K562 (cell line): ENCODE results near the gene PACSIN1. TPM values are rescaled to one million over a fixed set of nuclear protein-coding genes. Genes with fewer than 3 reads are reported as not detected.

ENCODE experiments used
- ATAC-seq: fragments of 200-7000 bp; cut with Tn5 transposase; 3 replicates; pipeline ENCODE4 v1.9.1; 2020; ENCODE audit warnings: moderate library complexity
- BruUV-seq: library from RNA; stranded (reverse); fragments of 400-500 nt; replicated peaks from 2 replicates; lab custom pipeline; 2021; lab: Mats Ljungman, UMichigan
- CTCF ChIA-PET: fragments of 300-600 bp; formaldehyde crosslinking; extraction: SDS; loops from one replicate; lab custom pipeline; 2021; ENCODE audit warnings: low intra/inter-chr PET ratio; lab: Yijun Ruan, JAX
- POLR2A ChIA-PET: fragments of 300-600, 350-650 bp; sonication (Branson Sonifier 250); formaldehyde crosslinking; extraction: SDS; loops from one replicate; lab custom pipeline; 2021; ENCODE audit warnings: antibody characterized with exemption, inconsistent platforms; lab: Yijun Ruan, JAX
- DNase-seq, 4 experiments: peaks; one replicate each; pipeline versions ENCODE4 v3.0.0 to v3.0.0-alpha.2; 2011 to 2018; ENCODE audit warnings: low spot score in 3 of 4, mixed read lengths in 3 of 4; ENCODE audit errors: extremely low read depth in 1 of 4
- FAIRE-seq: peaks from 2 replicates; lab custom pipeline; 2011; peaks lifted over from hg19 to GRCh38; lab: Jason Lieb, UNC
- H2AFZ ChIP-seq: 2 replicates; pipeline ENCODE4 v1.6.0; 2011; ENCODE audit warnings: low read depth, low read length, control low read depth, inconsistent platforms
- H3K27ac ChIP-seq: fragments of 200-600 bp; 3 replicates; pipeline ENCODE4 v1.8.0; 2011; ENCODE audit warnings: low read depth, mild to moderate bottlenecking, control low read depth, inconsistent platforms, low read length, moderate library complexity, mixed read lengths; ENCODE audit errors: extremely low read depth
- H3K27me3 ChIP-seq, 2 experiments: fragments of 300-600 bp in 1 of 2; 2 replicates in 1 of 2; 3 replicates in 1 of 2; pipeline versions ENCODE4 v1.6.0 to v1.8.0; 2011; ENCODE audit warnings: inconsistent platforms in 2 of 2, low read length in 2 of 2, mild to moderate bottlenecking in 1 of 2, mixed read lengths in 1 of 2, moderate library complexity in 1 of 2; ENCODE audit not compliant: control insufficient read depth in 2 of 2, insufficient read depth in 2 of 2
- H3K36me3 ChIP-seq: fragments of 300-600 bp; 3 replicates; pipeline ENCODE4 v1.8.0; 2011; ENCODE audit warnings: mild to moderate bottlenecking, low read length, inconsistent platforms; ENCODE audit not compliant: control insufficient read depth, insufficient read depth
- H3K4me1 ChIP-seq, 2 experiments: fragments of 200-600 bp in 1 of 2; replicated peaks in 1 of 2; 2 replicates in 1 of 2; 3 replicates in 1 of 2; pipeline versions ENCODE4 v1.5.1 to v1.8.0; 2011; ENCODE audit warnings: inconsistent platforms in 2 of 2, low read length in 2 of 2, mild to moderate bottlenecking in 1 of 2, mixed read lengths in 1 of 2, moderate library complexity in 1 of 2; ENCODE audit not compliant: control insufficient read depth in 2 of 2, insufficient read depth in 2 of 2
- H3K4me2 ChIP-seq: 2 replicates; pipeline ENCODE4 v1.6.1; 2011; ENCODE audit warnings: low read length, control low read depth, inconsistent platforms, mixed read lengths; ENCODE audit not compliant: insufficient read depth
- H3K4me3 ChIP-seq: fragments of 200-600 bp; sonication (generic), shearing (Covaris generic); 2 replicates; pipeline ENCODE4 v1.5.1; 2016; ENCODE audit warnings: control low read depth, inconsistent platforms
- H3K79me2 ChIP-seq: fragments of 200-600 bp; 3 replicates; pipeline ENCODE4 v1.8.0; 2011; ENCODE audit warnings: low read length, inconsistent platforms; ENCODE audit not compliant: control insufficient read depth, insufficient read depth
- H3K9ac ChIP-seq, 2 experiments: 2 replicates each; pipeline versions ENCODE4 v1.6.0 to v1.6.1; 2011; ENCODE audit warnings: low read depth in 2 of 2, low read length in 2 of 2, control low read depth in 1 of 2, inconsistent platforms in 1 of 2, mild to moderate bottlenecking in 1 of 2, mixed read lengths in 1 of 2; ENCODE audit not compliant: insufficient read depth in 1 of 2
- H3K9me1 ChIP-seq: one replicate; pipeline ENCODE4 v1.6.0; 2011; ENCODE audit warnings: inconsistent platforms, mild to moderate bottlenecking, low read length, moderate library complexity; ENCODE audit not compliant: control insufficient read depth, insufficient read depth
- H3K9me3 ChIP-seq: replicated peaks from 2 replicates; pipeline ENCODE4 v1.5.1; 2011; ENCODE audit warnings: low read depth, low read length, inconsistent platforms; ENCODE audit not compliant: control insufficient read depth, insufficient read depth
- H4K20me1 ChIP-seq: replicated peaks from 2 replicates; pipeline ENCODE4 v1.6.1; 2011; ENCODE audit warnings: low read length, inconsistent platforms, mixed read lengths; ENCODE audit not compliant: control insufficient read depth, insufficient read depth
- ASH1L ChIP-seq: fragments of 450-650 bp; IDR thresholded peaks from 2 replicates; pipeline ENCODE4 v1.6.1; 2018; ENCODE audit warnings: borderline replicate concordance, mild to moderate bottlenecking, low read depth; ENCODE audit not compliant: partially characterized antibody
- BMI1 ChIP-seq: fragments of 150-350 bp; IDR thresholded peaks from 2 replicates; pipeline ENCODE4 v1.6.1; 2014; ENCODE audit warnings: low read length
- C11orf30 ChIP-seq: fragments of 450-650 bp; IDR thresholded peaks from 2 replicates; pipeline ENCODE4 v1.6.1; 2016; ENCODE audit warnings: low read depth, mild to moderate bottlenecking
- KAT2B ChIP-seq: IDR thresholded peaks from one replicate; pipeline ENCODE4 v1.6.1; 2012; ENCODE audit warnings: low read depth, mild to moderate bottlenecking, control low read depth, inconsistent platforms, low read length, moderate library complexity
- NFYB ChIP-seq: IDR thresholded peaks from 2 replicates; pipeline ENCODE4 v1.6.1; 2011; ENCODE audit warnings: mild to moderate bottlenecking, moderate library complexity; ENCODE audit not compliant: insufficient read length; ENCODE audit errors: extremely low read depth
- RBM25 ChIP-seq: fragments of 200-400 bp; formaldehyde crosslinking; IDR thresholded peaks from 2 replicates; pipeline ENCODE4 v1.6.1; 2018; ENCODE audit warnings: low read length, low read depth, moderate library complexity; ENCODE audit not compliant: severe bottlenecking
- SNRNP70 ChIP-seq: fragments of 200-400 bp; formaldehyde crosslinking; optimal IDR thresholded peaks from 2 replicates; pipeline ENCODE3; 2017; ENCODE audit warnings: low read depth, low read length
- ZNF316 ChIP-seq: fragments of 450-650 bp; IDR thresholded peaks from 2 replicates; pipeline ENCODE4 v1.6.1; 2016
- WGBS: fragments of 100-300 bp; shearing (Covaris generic); methylation state at CpG from one replicate; pipeline ENCODE4 v1.1.6; 2016; ENCODE audit warnings: low coverage, mixed read lengths; ENCODE audit not compliant: insufficient coverage; ENCODE audit errors: missing lambda C conversion rate; 5-methylcytosine and 5-hydroxymethylcytosine counted together
- in situ Hi-C: fragments of 300-500 bp; cut with MboI; formaldehyde crosslinking; loops from 4 replicates; pipeline ENCODE4 v1.15.0; 2018; ENCODE audit warnings: inconsistent platforms, mixed read lengths
- intact Hi-C: fragments of 100-400 bp; cut with micrococcal nuclease; formaldehyde crosslinking; loops from 2 replicates; pipeline ENCODE4 v1.14.2; 2022
- polyA plus RNA-seq, 8 experiments: library from polyadenylated mRNA; depleted of rRNA in 4 of 8; stranded (reverse) in 5 of 8; unstranded in 3 of 8; fragments of >200 nt; fragmentation: Nextera tagmentation in 2 of 8; fragmentation: Illumina TruSeq in 1 of 8; extraction: Ambion mirVana in 2 of 8; extraction: Trizol in 1 of 8; gene quantifications; 2 replicates each; pipeline versions ENCODE4 v1.2.1 to v1.2.3, GENCODE V29; 2011 to 2014; ENCODE audit warnings: inconsistent platforms in 1 of 8, missing spikeins in 1 of 8
- total RNA-seq, 7 experiments: library from RNA; depleted of rRNA in 6 of 7; stranded (reverse); fragments of >200 nt in 6 of 7; fragmentation: Illumina TruSeq in 2 of 7; extraction: Trizol in 2 of 7; gene quantifications; 2 replicates each; pipeline versions ENCODE4 v1.2.1 to v1.2.3, GENCODE V29; 2011 to 2021; ENCODE audit warnings: low replicate concordance in 1 of 7

PACSIN1 gene
- total and polyA plus RNA-seq, 9 of the 15 experiments (the other 6 are each of a cell fraction or from before 2014, with no cell fraction given), result 0.01 to 1.7 (median 0.45) TPM

DNA sequence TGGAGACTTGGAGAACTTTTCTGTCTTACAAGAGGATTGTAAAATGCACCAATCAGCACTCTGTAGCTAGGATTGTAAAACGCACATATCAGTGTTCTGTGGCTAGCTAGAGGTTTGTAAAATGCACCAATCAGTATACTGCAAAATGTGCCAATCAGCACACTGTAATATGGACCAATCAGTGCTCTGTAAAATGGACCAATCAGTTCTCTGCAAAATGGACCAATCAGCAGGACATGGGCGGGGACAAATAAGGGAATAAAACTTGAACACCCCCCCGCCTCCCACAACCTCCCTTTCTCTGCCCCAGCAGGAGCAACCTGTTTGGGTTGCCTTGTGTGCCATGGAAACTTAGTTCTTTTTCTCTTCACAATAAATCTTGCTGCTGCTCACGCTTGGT, 27.2 kb upstream of the PACSIN1 start:
- Histone ChIP-seq H3K4me2 (no peak overlapping the region), H2AFZ (no peak overlapping the region), H3K4me1 (no peaks in the 10 kb centered on the region), H3K4me3 (no peak overlapping the region), H3K27me3 (no peaks in the 10 kb centered on the region), H3K27ac (no peak overlapping the region), H3K79me2 (no peaks in the 10 kb centered on the region), H4K20me1 (no peaks in the 10 kb centered on the region), H3K9me1 (no peaks in the 10 kb centered on the region), H3K9me3 (peaks cover 2% of the 10 kb centered on the region; the same call in 1 of the 2 replicates), H3K9ac (no peak overlapping the region), H3K36me3 (no peaks in the 10 kb centered on the region)
- ATAC-seq (peak; percentile 61), DNase-seq (peak in 1 of 4 experiments; percentile 13)
- intact Hi-C loops (no loop called here), in situ Hi-C loops (no loop called here)
- 23% methylated on average over 4 of the region's 4 CpGs for WGBS
- CTCF ChIA-PET, result no interaction called here
- TF ChIP-seq ZNF316 (0 out of 2 replicates have a peak, but pooled peaks have one; percentile 24), C11orf30 (0 out of 2 replicates have a peak, but pooled peaks have one; percentile 6), NFYB (peak; percentile 68), KAT2B (no peak)
- TF ChIP-seq, all 486 proteins: peak for 3
- no peak for FAIRE-seq
- no TSS peak for BruUV-seq
- POLR2A ChIA-PET, result interaction anchor here (0.6 to 1.8 kb wide), 2 partner anchors 14 to 16 kb away, joined by 3 to 5 read pairs; no protein-coding TSS in a partner anchor

- in situ Hi-C loops, result no loop called here
- Histone ChIP-seq H3K4me3 (no peak overlapping the region), H3K4me2 (no peak overlapping the region), H3K9me3 (peaks cover 2% of the 10 kb centered on the region; the same call in 1 of the 2 replicates), H3K4me1 (no peaks in the 10 kb centered on the region), H3K27me3 (no peaks in the 10 kb centered on the region), H3K36me3 (no peaks in the 10 kb centered on the region), H3K79me2 (no peaks in the 10 kb centered on the region), H2AFZ (no peak overlapping the region), H4K20me1 (no peaks in the 10 kb centered on the region), H3K9me1 (no peaks in the 10 kb centered on the region), H3K9ac (no peak overlapping the region), H3K27ac (no peak overlapping the region)
- BruUV-seq, result no TSS peak
- intact Hi-C loops, result no loop called here
- TF ChIP-seq ASH1L (peak; percentile 54), BMI1 (no peak), NFYB (peak; percentile 77), SNRNP70 (no peak), RBM25 (peak; percentile 25)
- POLR2A ChIA-PET, result interaction anchor here (0.7 to 1.1 kb wide), 2 partner anchors 10 to 35 kb away, joined by 3 read pairs; no protein-coding TSS in a partner anchor
- 11% methylated on average over 1 of the region's 3 CpGs for WGBS
- FAIRE-seq, result no peak
- no peak for ATAC-seq
- CTCF ChIA-PET, result no interaction called here
- DNase-seq, result peak in 1 of 4 experiments; percentile 5
Observed at GRCh38 chr6:34439442-34439841, 26.4 kb upstream of the PACSIN1 start.
